Inflammatory macrophage treated with lipopolysaccharide for 4 hours (primary cell): ENCODE results near the gene PLXNB2.
A peak's percentile ranks its signal among the peaks of the same experiment; 100 is the strongest.
"Not testable (repeated sequence)": the region's sequence is repeated elsewhere in the genome, so short reads cannot be mapped to it uniquely, and the experiment has no call there.

Experiments used
- DNase-seq: peaks from one replicate; pipeline ENCODE4 v3.0.0-alpha.2; 2020

PLXNB2 gene

DNA sequence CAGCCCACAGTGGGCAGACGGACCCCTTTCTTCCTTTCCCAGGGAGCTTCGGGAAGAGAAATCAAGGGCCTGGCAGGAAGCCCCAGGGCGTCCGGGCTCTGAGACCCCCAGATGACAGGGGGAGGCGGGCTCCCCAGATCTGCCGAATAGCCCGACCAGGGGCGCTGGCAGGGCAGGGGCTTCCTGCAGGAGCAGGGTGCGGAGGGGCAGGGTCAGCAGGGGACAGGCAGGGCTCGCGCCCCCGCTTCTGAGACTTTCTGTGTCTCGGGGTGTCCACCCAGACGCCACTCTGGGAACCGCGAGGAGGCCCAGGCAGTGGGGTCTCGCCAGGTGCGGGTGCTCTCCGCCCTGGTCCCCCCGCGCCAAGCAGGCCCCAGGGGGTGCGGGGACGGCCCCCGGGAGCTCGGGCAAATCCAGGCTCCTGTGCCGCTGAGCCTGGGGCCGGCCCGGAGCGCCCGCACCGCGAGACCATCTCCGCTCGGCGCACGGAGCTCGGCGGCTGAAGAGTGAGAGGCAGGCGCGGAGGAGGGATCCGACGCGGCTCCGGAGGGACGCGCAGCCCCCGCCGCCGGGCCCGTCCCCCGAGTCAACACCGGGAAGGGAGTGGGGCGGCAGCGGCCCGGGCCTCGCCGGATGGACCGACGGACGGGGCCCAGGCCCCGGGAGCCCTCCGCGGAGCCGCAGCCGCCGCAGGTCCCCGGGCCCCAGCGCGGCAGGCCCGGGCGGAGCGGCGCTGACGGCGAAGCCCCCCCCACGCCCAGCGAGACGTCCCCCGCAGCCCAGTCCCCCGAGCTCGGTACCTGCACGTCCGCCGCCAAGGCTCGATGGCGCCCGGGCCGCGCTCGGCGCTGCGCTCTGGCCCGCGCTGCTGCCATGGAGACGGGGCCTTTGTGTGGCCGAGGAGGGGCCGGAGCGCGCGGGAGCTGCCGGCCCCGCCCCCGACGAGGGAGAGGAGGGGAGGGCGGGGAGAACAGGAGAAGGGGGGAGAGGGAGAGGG lies at the start of gene PLXNB2:
TSS of gene PLXNB2 (minus strand) at position 894 of the 997 bp plus-strand sequence. CDS start 17,062 bp downstream, outside the sequence.
- peak; percentile 67 for DNase-seq

DNA sequence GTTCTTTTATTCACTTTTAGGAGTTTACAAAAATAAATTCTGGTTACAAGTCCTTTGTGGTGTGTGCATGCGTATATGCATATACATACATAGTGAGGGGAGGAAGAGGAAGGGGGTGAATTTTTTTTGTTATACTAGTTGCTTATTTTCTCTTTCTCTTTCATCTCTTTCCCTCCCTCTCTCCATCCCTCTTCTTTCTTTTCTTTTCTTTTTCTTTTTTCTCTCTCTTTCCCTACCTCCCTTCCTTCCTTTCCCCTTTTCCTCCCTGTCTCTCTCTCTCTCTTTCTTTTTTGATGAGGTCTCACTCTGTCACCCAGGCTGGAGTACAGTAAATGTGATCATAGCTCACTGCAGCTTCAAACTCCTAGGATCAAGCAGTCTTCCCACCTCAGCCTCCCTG lies 49.8 kb upstream of the PLXNB2 start:
- DNase-seq: no peak

GRCh38 chr22:50356186-50356585 lies 48.7 kb upstream of the PLXNB2 start:
- DNase-seq: no peak

- DNase-seq: no peak
These were observed 40.6 kb upstream of the PLXNB2 start for GRCh38 chr22:50348058-50348457.

GRCh38 chr22:50347157-50347556 lies 39.7 kb upstream of the PLXNB2 start:
- DNase-seq: no peak

DNA sequence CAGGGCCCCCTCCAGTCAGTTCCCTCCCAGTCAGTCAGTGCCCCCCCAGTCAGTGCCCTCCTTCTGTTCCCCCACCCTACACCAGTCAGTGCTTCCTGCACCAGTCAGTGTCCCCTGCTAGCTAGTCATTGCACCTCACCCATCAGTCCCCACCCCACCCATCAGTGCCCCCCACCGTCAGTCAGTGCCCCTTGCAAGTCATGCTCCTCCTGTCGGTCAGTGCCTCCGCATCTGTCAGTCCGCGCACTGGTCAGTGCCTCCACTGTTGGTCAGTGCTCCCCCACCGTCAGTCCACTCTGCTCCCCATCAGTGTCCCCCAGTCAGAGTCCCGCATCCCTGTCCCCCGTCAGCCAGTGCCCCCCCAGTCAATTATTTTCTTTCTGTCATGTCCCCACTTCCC lies 39.0 kb upstream of the PLXNB2 start:
- no peak for DNase-seq

DNA sequence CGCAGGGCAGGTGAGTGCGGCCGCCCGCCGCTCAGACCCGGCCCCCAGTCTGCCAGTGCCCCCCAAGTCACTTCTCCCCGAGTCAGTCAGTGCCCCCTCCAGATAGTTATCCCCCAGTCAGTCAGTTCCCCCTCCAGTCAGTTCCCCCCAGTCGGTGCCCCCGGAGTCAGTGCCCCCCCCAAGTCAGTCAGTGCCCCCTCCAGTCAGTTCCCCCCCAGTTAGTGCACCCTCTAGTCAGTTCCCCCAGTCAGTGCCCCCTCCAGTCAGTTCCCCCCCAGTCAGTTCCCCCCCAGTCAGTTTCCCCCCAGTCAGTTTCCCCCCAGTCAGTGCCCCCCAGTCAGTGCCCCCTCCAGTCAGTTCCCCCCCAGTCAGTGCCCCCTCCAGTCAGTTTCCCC lies 36.1 kb upstream of the PLXNB2 start:
- no peak for DNase-seq

DNA sequence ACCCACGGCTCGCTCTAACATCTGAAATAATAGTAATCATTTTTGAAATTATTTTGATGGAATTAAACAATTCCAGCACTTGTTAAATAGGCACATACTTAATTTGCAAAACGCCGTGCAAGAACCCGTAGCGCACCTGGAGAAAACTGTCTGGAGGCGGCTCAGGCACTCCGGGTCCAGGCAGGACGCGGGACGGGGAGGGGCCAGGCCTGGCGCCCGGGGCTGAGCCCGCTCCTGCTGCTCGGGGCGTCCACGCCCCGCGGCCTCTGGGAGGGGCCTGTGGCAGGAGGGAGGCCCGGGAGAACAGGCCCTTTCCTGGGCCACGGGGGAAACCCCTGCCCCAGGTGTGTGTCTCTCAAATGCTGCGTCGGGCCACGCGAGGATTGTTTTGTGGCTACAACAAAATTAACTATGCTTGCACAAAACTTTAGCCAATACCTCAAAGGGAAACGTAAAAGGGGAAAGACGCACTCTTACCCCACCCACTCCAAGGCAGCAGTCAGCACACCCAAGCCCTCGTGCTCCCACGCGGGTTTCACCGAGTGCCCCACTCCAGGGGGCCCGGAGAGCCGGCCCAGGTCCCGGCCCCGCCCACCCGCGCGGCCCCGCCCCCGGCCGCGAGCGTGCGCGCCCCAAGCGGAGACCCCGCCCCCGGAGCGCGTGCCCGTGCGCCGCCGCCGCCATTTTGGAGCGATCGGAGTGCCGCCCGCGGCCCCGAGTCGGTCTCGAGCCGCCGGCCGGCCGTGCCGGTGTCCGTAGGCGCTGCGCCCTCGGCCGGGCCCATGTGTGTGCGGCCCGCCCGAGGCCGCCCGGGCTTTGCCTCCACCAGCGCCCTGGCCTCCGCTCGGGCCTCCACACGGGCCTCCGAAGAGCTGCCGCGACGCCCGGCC lies 35.5 kb upstream of the PLXNB2 start, which contains the start of gene PPP6R2:
TSS of gene PPP6R2 (plus strand) at position 677 of the 890 bp plus-strand sequence. CDS start 50,582 bp downstream, outside the sequence.
- peak; percentile 88 for DNase-seq

DNA sequence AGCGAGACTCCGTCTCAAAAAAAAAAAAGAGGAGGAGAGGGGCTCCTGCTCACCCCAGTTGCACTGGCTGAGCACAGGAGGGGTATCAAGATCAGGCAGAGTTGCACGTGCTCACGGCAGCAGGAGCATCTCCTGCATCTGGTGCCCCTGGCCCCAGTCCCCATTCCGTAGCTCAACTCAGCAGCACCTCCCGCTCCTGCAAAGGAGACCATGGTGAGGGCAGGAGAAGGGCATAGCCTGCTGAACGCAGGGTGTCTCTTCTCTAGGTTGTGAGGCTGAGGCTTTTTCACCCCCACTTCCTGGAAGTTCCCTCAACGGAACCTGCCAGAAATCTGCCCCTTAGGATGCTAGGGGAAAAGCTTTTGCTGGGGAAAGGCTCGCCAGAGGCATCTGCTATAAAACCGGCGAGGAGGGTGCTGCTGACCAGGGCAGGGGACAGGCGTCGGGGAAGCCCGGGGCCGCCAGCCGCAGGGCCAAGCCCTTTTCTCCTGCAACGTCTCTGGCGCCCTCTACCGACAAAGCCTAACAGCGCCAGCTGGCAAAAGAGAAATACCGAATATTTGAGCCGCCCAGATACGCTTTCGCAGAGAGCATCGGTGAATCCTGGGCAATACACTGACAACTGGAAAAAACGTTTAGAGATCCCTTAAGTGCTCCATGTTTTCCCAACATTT lies 34.7 kb upstream of the PLXNB2 start:
- DNase-seq: peak; percentile 91

DNA sequence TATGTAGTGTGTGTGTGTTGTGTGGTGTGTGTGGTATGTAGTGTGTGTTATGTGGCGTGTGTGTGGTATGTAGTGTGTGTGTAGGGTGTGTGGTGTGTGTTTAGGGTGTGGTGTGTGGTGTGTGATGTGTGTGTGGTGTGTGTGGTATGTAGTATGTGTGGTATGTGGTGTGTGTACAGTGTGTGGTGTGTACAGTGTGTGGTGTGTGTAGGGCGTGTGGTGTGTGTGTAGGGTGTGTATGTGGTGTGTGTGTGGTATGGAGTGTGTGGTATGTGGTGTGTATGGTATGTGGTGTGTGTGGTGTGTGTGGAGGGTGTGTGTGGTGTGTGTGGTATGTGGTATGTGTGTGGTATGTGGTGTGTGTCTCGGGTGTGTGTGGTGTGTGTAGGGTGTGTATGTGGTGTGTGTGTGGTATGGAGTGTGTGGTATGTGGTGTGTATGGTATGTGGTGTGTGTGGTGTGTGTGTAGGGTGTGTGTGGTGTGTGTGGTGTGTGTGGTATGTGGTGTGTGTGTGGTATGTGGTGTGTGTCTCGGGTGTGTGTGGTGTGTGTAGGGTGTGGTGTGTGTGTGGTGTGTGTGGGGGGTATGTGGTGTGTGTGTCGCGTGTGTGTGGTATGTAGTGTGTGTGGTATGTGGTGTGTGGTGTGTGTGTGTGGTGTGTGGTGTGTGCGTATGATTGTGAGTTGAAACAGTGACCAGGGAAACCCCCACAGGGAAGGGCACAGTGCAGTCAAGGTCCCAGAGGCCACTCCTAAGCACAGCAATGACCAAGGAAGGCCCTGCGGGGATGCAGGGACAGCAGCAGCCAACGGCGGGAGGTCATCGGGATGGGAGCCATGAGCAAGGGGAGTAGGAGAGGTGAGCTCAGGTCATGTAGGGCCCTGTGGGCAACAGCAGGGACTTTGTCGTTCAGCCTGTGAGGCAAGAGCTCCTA lies 32.8 kb upstream of the PLXNB2 start:
- no peak for DNase-seq

DNA sequence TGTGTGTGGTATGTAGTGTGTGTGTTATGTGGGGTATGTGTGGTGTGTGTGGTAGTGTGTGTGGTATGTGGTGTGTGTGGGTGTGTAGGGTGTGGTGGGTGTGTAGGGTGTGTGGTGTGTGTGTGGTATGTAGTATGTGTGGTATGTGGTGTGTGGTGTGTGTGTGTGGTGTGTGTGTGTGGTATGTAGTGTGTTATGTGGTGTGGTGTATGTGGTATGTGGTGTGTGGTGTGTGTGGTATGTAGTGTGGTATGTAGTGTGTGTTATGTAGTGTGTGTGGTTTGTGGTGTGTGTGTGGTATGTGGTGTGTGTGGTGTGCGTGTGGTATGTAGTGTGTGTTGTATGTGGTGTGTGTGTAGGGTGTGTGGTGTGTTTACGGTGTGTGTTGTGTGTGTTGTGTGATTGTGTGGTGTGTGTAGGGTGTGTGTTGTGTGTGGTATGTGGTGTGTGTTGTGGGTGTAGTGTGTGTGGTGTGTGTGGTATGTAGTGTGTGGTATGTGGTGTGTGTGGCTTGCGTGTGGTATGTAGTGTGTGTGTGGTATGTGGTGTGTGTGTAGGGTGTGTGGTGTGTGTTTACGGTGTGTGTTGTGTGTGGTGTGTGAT lies 31.5 kb upstream of the PLXNB2 start:
- DNase-seq: no peak

- DNase-seq: no peak
These were observed 30.7 kb upstream of the PLXNB2 start for GRCh38 chr22:50338042-50338573.

- no peak for DNase-seq
These were observed 30.0 kb upstream of the PLXNB2 start for GRCh38 chr22:50337262-50338041.

- not testable (repeated sequence) for DNase-seq
These were observed 27.0 kb upstream of the PLXNB2 start for GRCh38 chr22:50334433-50334832.

GRCh38 chr22:50329236-50329635 lies 21.8 kb upstream of the PLXNB2 start:
- DNase-seq: peak; percentile 70

DNA sequence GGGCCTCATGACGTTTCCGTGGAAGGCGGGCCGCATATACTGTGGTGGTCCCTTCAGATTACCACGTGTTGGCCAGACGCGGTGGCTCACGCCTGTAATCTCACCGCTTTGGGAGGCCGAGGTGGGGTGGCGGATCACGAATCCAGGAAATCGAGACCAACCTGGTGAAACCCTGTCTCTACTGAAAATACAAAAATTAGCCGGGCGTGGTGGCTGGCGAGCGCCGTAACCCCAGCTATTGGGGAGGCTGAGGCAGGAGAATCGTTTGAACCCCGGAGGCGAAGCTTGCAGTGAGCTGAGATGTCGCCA lies 20.2 kb upstream of the PLXNB2 start:
- DNase-seq: no peak

DNA sequence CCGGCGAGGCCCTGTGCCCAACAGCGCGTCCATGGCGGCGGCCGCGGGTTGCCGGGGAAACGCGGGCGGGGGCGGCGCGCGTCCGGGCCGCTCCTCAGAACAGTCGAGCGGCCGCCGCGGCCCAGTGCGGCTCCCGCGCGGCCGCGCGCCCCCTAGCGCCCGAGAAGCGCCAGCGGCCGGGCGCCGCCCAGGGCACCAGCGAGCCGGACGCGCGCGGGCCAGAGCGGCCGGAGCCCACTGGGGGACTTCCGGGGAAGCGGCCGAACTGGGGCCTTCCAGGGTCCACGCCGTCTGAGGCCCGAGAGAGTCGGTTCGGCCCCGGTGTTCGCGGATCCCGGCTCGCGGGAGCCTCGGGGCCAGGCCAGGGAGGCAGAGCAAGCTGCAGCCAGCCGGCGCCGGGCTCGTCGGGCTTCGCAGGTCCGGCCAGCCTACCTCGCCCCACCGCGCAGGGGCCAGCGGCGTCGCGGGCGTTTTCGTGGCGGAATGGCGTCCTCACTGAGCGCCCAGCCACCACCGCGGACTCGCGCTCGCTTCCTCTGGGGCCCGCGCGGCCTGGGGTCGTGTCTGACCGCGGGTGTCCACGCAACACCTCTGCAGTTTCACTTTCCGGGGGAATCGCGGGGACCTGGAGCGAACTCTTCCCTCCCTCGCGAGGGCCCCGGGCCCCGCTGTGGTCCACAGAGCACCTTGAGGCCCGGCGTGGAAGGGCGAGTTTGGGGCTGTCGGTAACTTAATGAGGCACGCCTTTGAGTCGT lies 19.7 kb upstream of the PLXNB2 start, which contains the start of gene DENND6B:
TSS of gene DENND6B (minus strand) at position 57 of the 755 bp plus-strand sequence. CDS start at position 33, 24 bp downstream.
- DNase-seq: peak; percentile 84

- DNase-seq: no peak
These were observed 18.9 kb upstream of the PLXNB2 start for GRCh38 chr22:50326225-50326955.
